ENCODE data around the gene C3orf20.

Gene C3orf20

GRCh38 chr3:14791343-14791945 is 116.5 kb downstream of the C3orf20 start:
- no peak for TF ChIP-seq GLIS3 (CRISPR knock-in tag; IDR thresholded peaks at IDR 0.05)
- TF ChIP-seq POU6F1 (CRISPR knock-in tag; IDR thresholded peaks at IDR 0.05; ENCODE audit: borderline replicate concordance, low read depth) = no peak
- no peak for TF ChIP-seq BACH2 (CRISPR knock-in tag; IDR thresholded peaks at IDR 0.05; ENCODE audit: borderline replicate concordance)
- no peak for TF ChIP-seq PPARA (CRISPR knock-in tag; IDR thresholded peaks at IDR 0.05; ENCODE audit: borderline replicate concordance)
- no peak for TF ChIP-seq TSHZ2 (CRISPR knock-in tag; IDR thresholded peaks at IDR 0.05)
- no peak for TF ChIP-seq SNAI2 (CRISPR knock-in tag; IDR thresholded peaks at IDR 0.05)
- TF ChIP-seq CREB5 (CRISPR knock-in tag; IDR thresholded peaks at IDR 0.05; ENCODE audit: low read depth) = no peak
- no peak for TF ChIP-seq ZNF8 (CRISPR knock-in tag; IDR thresholded peaks at IDR 0.05)
- TF ChIP-seq TCF4 (CRISPR knock-in tag; IDR thresholded peaks at IDR 0.05; ENCODE audit: borderline replicate concordance) = no peak
- no peak for TF ChIP-seq RARB (CRISPR knock-in tag; IDR thresholded peaks at IDR 0.05)
- no peak for TF ChIP-seq ZC3H10 (CRISPR knock-in tag; IDR thresholded peaks at IDR 0.05)
- no peak for TF ChIP-seq ZFP30 (CRISPR knock-in tag; IDR thresholded peaks at IDR 0.05)
- TF ChIP-seq CSDC2 (CRISPR knock-in tag; IDR thresholded peaks at IDR 0.05) = no peak
- no peak for TF ChIP-seq OSR1 (CRISPR knock-in tag; IDR thresholded peaks at IDR 0.05)
- no peak for TF ChIP-seq ISL1 (CRISPR knock-in tag; IDR thresholded peaks at IDR 0.05)
- peak; percentile 88 for ATAC-seq

DNA sequence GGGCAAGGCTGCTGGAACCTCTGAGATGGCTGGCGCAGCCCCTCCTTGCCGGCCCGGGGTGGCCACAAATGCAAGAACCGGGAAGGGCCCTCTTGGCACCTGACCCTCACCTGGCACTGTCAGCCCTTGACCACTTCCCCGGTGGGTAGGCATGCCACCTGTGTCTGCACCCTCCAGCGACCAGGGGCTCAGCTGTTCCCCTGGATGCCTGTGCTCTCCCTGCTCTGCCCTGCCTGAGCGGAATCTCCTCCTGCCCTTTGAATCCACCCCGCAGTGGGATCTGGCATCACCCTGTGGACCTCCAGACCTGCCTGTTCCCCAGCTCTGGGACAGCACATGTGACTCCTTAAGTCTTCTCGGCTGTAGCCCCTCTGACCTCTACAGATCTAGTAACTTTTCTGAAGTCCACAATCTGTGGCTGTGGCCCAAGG is 117.8 kb downstream of the C3orf20 start:
- TF ChIP-seq TSHZ2 (CRISPR knock-in tag; IDR thresholded peaks at IDR 0.05) = no peak
- TF ChIP-seq PPARA (CRISPR knock-in tag; IDR thresholded peaks at IDR 0.05; ENCODE audit: borderline replicate concordance) = no peak
- no peak for ATAC-seq

DNA sequence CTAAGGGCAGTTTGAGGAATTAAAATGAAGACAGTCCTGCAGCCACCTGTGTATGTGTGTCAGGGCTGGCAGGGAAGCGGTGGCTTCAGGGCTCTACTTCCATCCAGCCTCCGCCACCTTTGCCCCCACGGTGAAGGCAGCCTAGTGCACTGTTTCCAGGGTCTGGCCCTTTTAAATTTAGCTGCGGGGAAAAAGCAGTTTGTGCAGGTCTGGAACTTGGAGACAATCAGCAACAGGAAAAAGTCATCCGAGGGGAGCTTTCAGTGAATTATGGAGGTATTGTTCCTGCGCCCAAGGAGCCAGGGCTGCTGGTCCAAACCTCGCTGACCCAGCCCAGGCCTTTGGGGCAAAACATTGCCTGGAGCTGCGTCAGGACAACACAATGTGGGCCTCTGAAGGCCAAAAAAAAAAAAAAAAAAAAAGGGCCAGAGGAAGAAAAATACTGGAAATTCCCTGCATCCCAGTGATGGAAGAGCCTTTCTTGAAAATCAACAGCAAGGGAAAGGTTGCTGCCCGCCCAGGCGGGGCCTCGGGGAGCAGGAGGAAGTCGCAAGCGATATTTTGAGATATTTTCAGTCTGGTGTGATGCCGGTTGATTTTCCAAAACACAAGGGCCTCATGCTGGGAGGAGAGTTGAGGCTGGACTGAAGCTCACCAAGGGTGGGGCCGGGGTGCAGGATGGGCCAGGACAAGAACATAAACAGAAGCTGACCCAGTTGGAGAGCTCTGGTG is 118.4 kb downstream of the C3orf20 start:
- no peak for ATAC-seq
- no peak for TF ChIP-seq TSHZ2 (CRISPR knock-in tag; IDR thresholded peaks at IDR 0.05)
- TF ChIP-seq, protein P1, sequence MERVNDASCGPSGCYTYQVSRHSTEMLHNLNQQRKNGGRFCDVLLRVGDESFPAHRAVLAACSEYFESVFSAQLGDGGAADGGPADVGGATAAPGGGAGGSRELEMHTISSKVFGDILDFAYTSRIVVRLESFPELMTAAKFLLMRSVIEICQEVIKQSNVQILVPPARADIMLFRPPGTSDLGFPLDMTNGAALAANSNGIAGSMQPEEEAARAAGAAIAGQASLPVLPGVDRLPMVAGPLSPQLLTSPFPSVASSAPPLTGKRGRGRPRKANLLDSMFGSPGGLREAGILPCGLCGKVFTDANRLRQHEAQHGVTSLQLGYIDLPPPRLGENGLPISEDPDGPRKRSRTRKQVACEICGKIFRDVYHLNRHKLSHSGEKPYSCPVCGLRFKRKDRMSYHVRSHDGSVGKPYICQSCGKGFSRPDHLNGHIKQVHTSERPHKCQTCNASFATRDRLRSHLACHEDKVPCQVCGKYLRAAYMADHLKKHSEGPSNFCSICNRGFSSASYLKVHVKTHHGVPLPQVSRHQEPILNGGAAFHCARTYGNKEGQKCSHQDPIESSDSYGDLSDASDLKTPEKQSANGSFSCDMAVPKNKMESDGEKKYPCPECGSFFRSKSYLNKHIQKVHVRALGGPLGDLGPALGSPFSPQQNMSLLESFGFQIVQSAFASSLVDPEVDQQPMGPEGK (CRISPR knock-in tag; IDR thresholded peaks at IDR 0.05; ENCODE audit: borderline replicate concordance) = no peak
- no peak for TF ChIP-seq POU6F1 (CRISPR knock-in tag; IDR thresholded peaks at IDR 0.05; ENCODE audit: borderline replicate concordance, low read depth)
- no peak for TF ChIP-seq ZNF70 (CRISPR knock-in tag; IDR thresholded peaks at IDR 0.05)
- TF ChIP-seq ZNF565 (CRISPR knock-in tag; conservative IDR thresholded peaks at IDR 0.05; ENCODE audit: low read depth) = no peak
- TF ChIP-seq ARNTL (CRISPR knock-in tag; IDR thresholded peaks at IDR 0.05; ENCODE audit: borderline replicate concordance, low read depth) = no peak
- TF ChIP-seq ZFP3 (CRISPR knock-in tag; IDR thresholded peaks at IDR 0.05) = no peak
